ENCODE results near the gene MUC5B. TPM values are rescaled to one million over a fixed set of nuclear protein-coding genes. Genes with fewer than 3 reads are reported as not detected.

MUC5B gene
- total RNA-seq, 1 donor from 2014 or later: not detected

DNA sequence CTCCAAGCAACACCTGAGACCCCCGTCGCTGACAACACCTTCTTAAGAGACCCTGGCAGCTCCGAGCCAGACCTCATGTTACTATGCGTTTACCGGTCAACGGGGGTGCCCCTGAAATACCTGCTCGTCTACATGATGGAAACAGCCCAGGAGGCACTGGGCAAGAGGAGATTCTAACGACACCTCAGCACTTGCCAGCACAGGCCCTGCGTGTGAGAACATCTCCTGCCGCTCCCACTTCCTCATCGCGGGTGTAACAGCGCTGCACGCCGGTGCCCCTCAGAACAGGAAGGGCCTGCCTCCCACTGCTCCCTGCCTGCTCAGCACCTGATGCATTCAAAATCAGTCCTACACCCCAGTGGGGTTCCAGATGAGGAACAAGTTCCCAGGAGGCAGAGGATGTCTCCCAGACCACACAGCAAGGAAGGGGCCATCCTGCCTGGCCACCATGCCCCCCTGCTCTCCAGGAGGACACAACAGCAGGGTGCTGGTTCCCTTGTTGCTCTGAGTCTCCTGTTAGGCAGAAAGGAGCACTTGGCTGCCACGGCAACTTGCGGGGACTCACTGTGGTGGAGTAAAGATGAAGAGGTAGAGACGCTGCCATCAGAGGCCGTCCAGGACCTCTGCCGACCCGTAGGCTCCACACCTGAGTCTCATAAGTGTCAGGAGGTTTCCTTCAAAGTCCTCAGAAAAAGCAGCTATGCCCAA lies 84.5 kb downstream of the MUC5B start:
- Histone ChIP-seq H3K27me3 (ENCODE audit: insufficient read depth, low read length) (no peaks in the 10 kb centered on the region), H3K4me2 (ENCODE audit: low read length) (peak overlapping the region; percentile 98)
- H3K9me3 Mint-ChIP-seq (ENCODE audit: unreplicated experiment): peaks cover 17% of the 10 kb centered on the region

GRCh38 chr11:1307998-1308742 lies 85.3 kb downstream of the MUC5B start:
- Histone ChIP-seq H3K4me1 (ENCODE audit: insufficient read depth, low read length) (peaks cover 19% of the 10 kb centered on the region), H4K20me1 (ENCODE audit: insufficient read depth, low read length) (peaks cover 58% of the 10 kb centered on the region), H3K4me3 (ENCODE audit: insufficient read depth, low read depth, low read length) (peak overlapping the region; percentile 66), H3K36me3 (ENCODE audit: insufficient read depth, low read length) (no peaks in the 10 kb centered on the region), H3K27ac (ENCODE audit: low read depth, low read length) (no peak overlapping the region), H3K4me2 (ENCODE audit: low read length) (peak overlapping the region; percentile 98), H2AFZ (ENCODE audit: low read depth, low read length) (no peak overlapping the region), H3K9me3 (ENCODE audit: insufficient read depth, low read depth, low read length) (peaks cover 6% of the 10 kb centered on the region), H3K79me2 (ENCODE audit: insufficient read depth, low read length) (peaks cover 61% of the 10 kb centered on the region), H3K9ac (ENCODE audit: low read length) (peak overlapping the region; percentile 90), H3K27me3 (ENCODE audit: insufficient read depth, low read length) (no peaks in the 10 kb centered on the region)
- peaks cover 6% of the 10 kb centered on the region for H3K4me1 Mint-ChIP-seq (ENCODE audit: low read depth, unreplicated experiment)
- peaks cover 17% of the 10 kb centered on the region for H3K9me3 Mint-ChIP-seq (ENCODE audit: unreplicated experiment)
- no peak for DNase-seq (ENCODE audit: low read depth)
- H3K27ac Mint-ChIP-seq (ENCODE audit: unreplicated experiment): peak overlapping the region; percentile 77
- TF ChIP-seq CTCF (IDR thresholded peaks at IDR 0.05; ENCODE audit: insufficient read depth, low read depth, low read length) (no peak), EZH2 (IDR thresholded peaks at IDR 0.05; ENCODE audit: insufficient read depth, low read length) (no peak)
- no peaks in the 10 kb centered on the region for H3K36me3 Mint-ChIP-seq (ENCODE audit: low read depth, unreplicated experiment)
- no peaks in the 10 kb centered on the region for H3K27me3 Mint-ChIP-seq (ENCODE audit: low read depth, unreplicated experiment)
- no peak for FAIRE-seq
- peak overlapping the region; percentile 83 for H3K4me3 Mint-ChIP-seq (ENCODE audit: unreplicated experiment)

More for the DNA sequence above, 84.5 kb downstream of the MUC5B start:
- Histone ChIP-seq H4K20me1 (ENCODE audit: insufficient read depth, low read length) (peaks cover 66% of the 10 kb centered on the region), H3K79me2 (ENCODE audit: insufficient read depth, low read length) (peaks cover 69% of the 10 kb centered on the region), H3K36me3 (ENCODE audit: insufficient read depth, low read length) (no peaks in the 10 kb centered on the region), H2AFZ (ENCODE audit: low read depth, low read length) (no peak overlapping the region), H3K9ac (ENCODE audit: low read length) (no peak overlapping the region), H3K27ac (ENCODE audit: low read depth, low read length) (no peak overlapping the region), H3K4me1 (ENCODE audit: insufficient read depth, low read length) (peaks cover 19% of the 10 kb centered on the region), H3K4me3 (ENCODE audit: insufficient read depth, low read depth, low read length) (no peak overlapping the region), H3K9me3 (ENCODE audit: insufficient read depth, low read depth, low read length) (peaks cover 6% of the 10 kb centered on the region)
- Mint-ChIP-seq H3K4me3 (ENCODE audit: unreplicated experiment) (peak overlapping the region; percentile 83), H3K36me3 (ENCODE audit: low read depth, unreplicated experiment) (no peaks in the 10 kb centered on the region), H3K4me1 (ENCODE audit: low read depth, unreplicated experiment) (peaks cover 6% of the 10 kb centered on the region), H3K27me3 (ENCODE audit: low read depth, unreplicated experiment) (no peaks in the 10 kb centered on the region), H3K27ac (ENCODE audit: unreplicated experiment) (no peak overlapping the region)
- FAIRE-seq (no peak), DNase-seq (ENCODE audit: low read depth) (no peak)
- TF ChIP-seq CTCF (IDR thresholded peaks at IDR 0.05; ENCODE audit: insufficient read depth, low read depth, low read length): no peak
- no peak for TF ChIP-seq EZH2 (IDR thresholded peaks at IDR 0.05; ENCODE audit: insufficient read depth, low read length)

Measured in astrocyte (in vitro differentiated cells and primary cell).